ENCODE measurements around the gene BBC3. TPM values are rescaled to one million over a fixed set of nuclear protein-coding genes. Genes with fewer than 3 reads are reported as not detected.

BBC3 gene
- total RNA-seq, 1 donor from 2014 or later: 20.2 TPM

Other genes with a start within 250 kb of the BBC3 start
- not detected in 2 replicates for gene NPAS1, start 211.4 kb downstream of the BBC3 start, total RNA-seq
- gene TMEM160, start 182.6 kb downstream of the BBC3 start, total RNA-seq: 39.3 and 41.4 TPM in 2 replicates
- gene ZC3H4, start 117.4 kb downstream of the BBC3 start, total RNA-seq: 135 and 147 TPM in 2 replicates
- gene SAE1, start 100.4 kb downstream of the BBC3 start, total RNA-seq: 116 TPM in 2 replicates
- gene CCDC9, start 25.3 kb upstream of the BBC3 start, total RNA-seq: 35.4 and 36.9 TPM in 2 replicates
- 10.3 and 10.6 TPM in 2 replicates for gene INAFM1, start 43.7 kb upstream of the BBC3 start, total RNA-seq
- 1.3 and 2.2 TPM in 2 replicates for gene C5AR1, start 78.7 kb upstream of the BBC3 start, total RNA-seq
- 0.17 and 0.22 TPM in 2 replicates for gene C5AR2, start 101.0 kb upstream of the BBC3 start, total RNA-seq
- gene DHX34, start 118.1 kb upstream of the BBC3 start, total RNA-seq: 15.9 and 16.6 TPM in 2 replicates
- not detected in 2 replicates for gene MEIS3, start 188.3 kb upstream of the BBC3 start, total RNA-seq
- 0.12 TPM in 1 of 2 replicates, not detected in the other for gene SLC8A2, start 240.7 kb upstream of the BBC3 start, total RNA-seq

Data from T-helper 1 cell treated with Interleukin-12 subunit alpha and Interleukin-12 subunit beta and Interleukin-4 antibody, amounts not matched to agents 30 ng/mL and 1 ng/mL, for 36 hours (primary cell).